NCI-H146 treated with DMSO at 0.1 percent for 48 hours (cell line): ENCODE measurements around the gene IGF1R.
"Not testable (repeated sequence)": the region's sequence is repeated elsewhere in the genome, so short reads cannot be mapped to it uniquely, and the experiment has no call there.

Experiments
- DNase-seq: peaks from one replicate; lab custom pipeline; 2025; ENCODE audit not compliant: unreplicated experiment; lab: John Stamatoyannopoulos, UW

The IGF1R gene

GRCh38 chr15:98647774-98648653, at the start of gene IGF1R:
IGF1R (plus strand) TSS chr15:98648539; CDS start chr15:98649582, 1,043 bp downstream.
- DNase-seq: peak; percentile 35

- DNase-seq: no peak
These were observed 48.2 kb upstream of the IGF1R start for GRCh38 chr15:98599909-98600691.

DNA sequence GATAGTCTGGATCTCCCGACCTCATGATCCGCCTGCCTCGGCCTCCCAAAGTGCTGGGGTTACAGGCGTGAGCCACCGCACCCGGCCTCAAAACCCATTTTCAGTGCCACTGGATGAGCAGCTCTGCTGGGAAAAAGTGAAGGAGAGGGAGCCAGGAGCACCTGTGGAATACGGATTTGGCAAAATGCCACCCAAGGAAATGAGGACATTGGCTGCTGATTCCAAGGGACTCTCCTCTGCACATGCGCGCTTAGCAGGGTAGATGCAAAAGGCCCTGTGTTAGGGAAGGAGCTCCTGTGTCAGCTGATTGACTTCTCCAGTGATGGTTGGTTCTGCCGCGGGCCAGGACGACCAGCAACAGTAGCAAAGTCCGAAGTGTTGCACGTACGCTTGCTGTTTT, 43.4 kb upstream of the IGF1R start:
- no peak for DNase-seq

GRCh38 chr15:98609144-98609852, 39.0 kb upstream of the IGF1R start:
- no peak for DNase-seq

DNA sequence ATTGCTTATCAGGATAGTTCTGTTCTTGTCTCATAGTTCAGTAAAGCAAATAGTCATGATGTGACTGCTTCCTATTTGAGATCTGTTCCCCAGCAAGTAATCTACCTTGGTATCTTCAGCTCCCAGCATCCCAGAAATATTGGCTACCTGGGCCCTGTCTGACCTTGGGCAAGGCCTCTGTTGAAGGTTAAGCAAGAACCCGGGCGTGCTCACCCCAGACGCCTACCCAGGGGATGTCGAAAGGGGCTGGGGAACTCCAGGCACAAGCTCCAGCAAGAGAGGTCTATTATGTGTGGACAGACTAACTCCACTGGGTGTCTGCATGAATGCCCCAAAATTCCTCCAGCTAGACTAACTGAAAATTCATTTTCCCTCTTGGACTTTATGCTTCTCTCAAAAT, 37.3 kb upstream of the IGF1R start:
- DNase-seq: no peak

- no peak for DNase-seq
These were observed 36.5 kb upstream of the IGF1R start for GRCh38 chr15:98611808-98612207.

GRCh38 chr15:98612490-98613110, 35.7 kb upstream of the IGF1R start:
- no peak for DNase-seq

- no peak for DNase-seq
These were observed 33.7 kb upstream of the IGF1R start for GRCh38 chr15:98614681-98615080.

DNA sequence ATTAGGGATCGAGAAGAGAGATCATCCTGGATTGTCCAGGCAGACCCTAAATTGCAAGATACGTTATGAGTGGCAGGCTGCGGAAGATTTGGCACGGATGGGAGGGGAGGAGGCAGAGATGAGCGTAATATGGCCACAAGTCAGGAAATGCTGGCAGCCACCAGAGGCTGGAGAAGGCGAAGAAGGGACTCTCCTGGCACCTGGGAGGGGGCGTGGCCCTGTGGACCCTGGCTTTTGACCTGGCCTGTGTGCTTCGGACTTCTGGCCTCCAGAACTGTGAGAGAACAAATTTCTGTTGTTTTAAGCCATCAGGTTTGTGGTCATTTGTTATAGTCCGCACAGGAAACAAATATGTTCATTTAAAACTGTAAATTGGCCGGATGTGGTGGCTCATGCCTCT, 31.9 kb upstream of the IGF1R start:
- no peak for DNase-seq

- no peak for DNase-seq
These were observed 30.9 kb upstream of the IGF1R start for GRCh38 chr15:98617328-98617980.

DNA sequence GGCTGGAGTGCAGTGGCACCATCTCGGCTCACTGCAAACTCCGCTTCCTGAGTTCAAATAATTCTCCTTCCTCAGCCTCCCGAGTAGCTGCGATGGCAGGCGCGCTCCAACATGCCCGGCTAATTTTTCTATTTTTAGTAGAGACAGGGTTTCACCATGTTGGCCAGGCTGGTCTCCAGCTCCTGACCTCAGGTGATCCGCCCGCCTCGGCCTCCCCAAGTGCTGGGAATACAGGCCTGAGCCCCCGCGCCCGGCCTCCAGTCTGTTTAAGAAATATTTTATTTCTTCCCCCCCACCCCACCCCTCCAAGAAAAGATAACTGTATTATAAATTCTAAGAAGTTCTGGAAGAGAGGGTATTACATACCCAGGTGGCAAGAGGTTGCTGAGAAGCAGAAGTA, 29.8 kb upstream of the IGF1R start:
- not testable (repeated sequence) for DNase-seq

- no peak for DNase-seq
These were observed 28.3 kb upstream of the IGF1R start for GRCh38 chr15:98620020-98620419.

GRCh38 chr15:98621021-98621420, 27.3 kb upstream of the IGF1R start:
- no peak for DNase-seq

GRCh38 chr15:98625614-98626013, 22.7 kb upstream of the IGF1R start:
- DNase-seq: no peak

GRCh38 chr15:98626153-98626552, 22.2 kb upstream of the IGF1R start:
- DNase-seq: no peak

DNA sequence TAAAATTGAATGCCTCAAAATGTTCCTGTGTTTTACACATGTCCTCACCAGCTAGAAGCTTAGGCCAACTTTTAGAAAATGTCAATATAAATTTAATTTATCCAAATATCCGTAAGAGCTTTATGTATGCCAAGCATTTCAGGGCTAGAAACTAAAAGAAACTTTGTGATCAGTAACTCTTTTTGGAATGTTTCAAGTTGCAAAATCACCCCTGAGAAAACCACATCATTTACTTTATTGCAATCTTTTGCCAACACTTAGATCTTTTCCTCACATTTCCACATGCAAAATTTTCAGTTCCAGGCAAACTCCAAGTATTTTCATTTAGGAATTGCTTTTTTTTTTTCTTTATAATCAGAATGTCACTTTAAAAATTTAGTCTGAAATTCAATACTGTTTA, 20.1 kb upstream of the IGF1R start:
- DNase-seq: no peak

- no peak for DNase-seq
These were observed 12.5 kb upstream of the IGF1R start for GRCh38 chr15:98635848-98636247.

DNA sequence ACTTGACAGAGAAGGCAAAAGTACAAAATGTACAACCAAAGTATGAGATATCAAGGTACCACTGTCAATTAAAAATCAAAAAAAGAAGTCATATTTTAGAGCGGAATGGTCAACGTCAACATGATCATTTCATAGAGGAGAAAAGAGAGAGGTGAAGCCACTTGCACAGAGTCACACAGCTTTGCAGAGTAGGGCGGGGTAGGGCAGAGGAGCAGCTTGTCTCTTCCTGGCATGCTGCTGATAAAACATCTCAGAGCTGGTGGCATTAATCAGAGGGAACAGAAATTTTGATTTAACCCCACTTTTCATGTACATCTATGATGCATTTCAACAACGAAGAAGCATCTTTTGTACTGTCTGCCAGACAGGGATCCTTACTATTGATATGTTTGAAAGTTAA, 5.2 kb upstream of the IGF1R start:
- DNase-seq: no peak

DNA sequence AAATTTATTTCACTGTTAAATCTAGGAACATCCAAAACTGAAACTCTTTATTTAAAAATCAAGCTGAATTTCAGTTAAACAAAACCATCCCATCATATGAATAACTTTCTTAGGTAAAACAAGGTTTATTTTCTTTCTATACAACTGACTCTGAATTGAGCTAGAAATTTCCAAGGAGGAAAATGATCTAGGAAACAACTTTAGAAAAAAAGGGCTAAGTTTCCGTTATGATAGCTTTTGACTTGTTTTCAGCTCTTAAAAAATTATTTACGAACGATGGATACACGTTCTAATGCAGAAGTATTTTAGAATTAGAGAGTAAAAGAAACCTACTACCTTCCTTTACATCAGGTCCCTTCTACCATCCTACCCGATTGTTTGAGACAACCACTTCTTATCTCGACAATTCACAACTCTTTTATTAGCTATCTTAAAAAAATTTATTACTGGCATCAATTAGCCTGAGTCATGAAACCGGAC, 1.8 kb upstream of the IGF1R start:
- DNase-seq: no peak

DNA sequence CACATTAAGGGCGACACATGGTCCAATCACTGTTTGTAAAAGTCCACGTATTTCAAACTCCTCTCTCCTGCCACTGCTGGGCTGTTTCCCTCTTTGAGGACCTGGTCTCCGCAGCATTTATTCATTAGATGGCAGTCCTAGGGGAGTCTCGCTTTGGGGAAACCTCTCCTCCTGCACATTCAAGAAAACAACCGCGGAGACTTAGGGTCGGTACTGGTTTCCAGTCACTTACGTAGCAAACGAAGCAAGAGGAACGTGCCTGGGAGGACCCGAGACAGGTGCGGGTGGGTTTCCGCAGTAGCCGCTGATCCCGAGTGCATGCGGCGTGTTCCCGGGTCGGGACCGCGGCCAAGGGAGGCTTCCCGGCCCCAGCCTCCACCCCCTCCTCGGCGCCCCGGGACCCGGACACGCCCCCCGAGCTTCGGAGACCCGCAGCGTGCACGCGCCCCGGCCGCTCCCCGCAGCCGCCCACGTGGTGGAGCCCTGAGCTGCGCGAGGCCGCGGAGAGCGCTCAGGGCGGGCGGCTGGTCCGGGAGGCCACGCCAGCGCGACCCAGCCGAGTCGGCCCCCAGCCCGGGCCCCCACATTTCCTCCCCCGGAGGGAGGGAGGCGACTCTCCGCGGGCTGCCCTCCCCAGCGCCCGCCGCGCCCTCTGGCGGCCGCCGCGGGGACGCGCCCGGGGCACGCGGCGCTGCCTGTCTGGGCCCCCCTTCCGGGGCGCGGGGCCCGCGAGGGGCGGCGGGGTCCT, 1.1 kb upstream of the IGF1R start:
- no peak for DNase-seq
